Muscle of back (tissue), 13 donors: Measurements from ENCODE around the gene MGAT4B. TPM values are rescaled to one million over a fixed set of nuclear protein-coding genes. Genes with fewer than 3 reads are reported as not detected.
"Not testable (repeated sequence)": the region's sequence is repeated elsewhere in the genome, so short reads cannot be mapped to it uniquely, and the experiment has no call there.

Experiments
- DNase-seq, 3 donors: peaks; one replicate each; pipeline versions ENCODE4 v3.0.0 to v3.0.0-alpha.2; 2013
- long read RNA-seq, 9 donors: transcript quantifications; one replicate each; lab custom pipeline, GENCODE V29; 2026
- polyA plus RNA-seq, 10 donors: library from polyadenylated mRNA; unstranded; fragments of 120-200 nt; gene quantifications; one replicate each; pipeline ENCODE4 v1.2.1, GENCODE V29; 2013; ENCODE audit not compliant: insufficient read length in 10 of 10

Gene MGAT4B
- polyA plus RNA-seq = 10 to 100 TPM; 51.0 to 85.6 (median 68.9) TPM
- long read RNA-seq, donor 1, transcript MGAT4B-201 (15 exons, 2,446 nt) = major isoform, 10 of 10 reads
- long read RNA-seq, donor 1, partial matches to known transcripts = 0 of 10 reads
- long read RNA-seq, donor 1, other reads (novel, unspliced or antisense) = 0 of 10 reads
- long read RNA-seq, donor 2, transcript MGAT4B-201 (15 exons, 2,446 nt) = major isoform, 6 of 216 reads
- long read RNA-seq, donor 2, partial matches to known transcripts = 189 of 216 reads
- long read RNA-seq, donor 2, other reads (novel, unspliced or antisense) = 21 of 216 reads
- long read RNA-seq, donor 3 = 0 reads
- long read RNA-seq, donor 4, transcript MGAT4B-201 (15 exons, 2,446 nt) = major isoform, 7 of 8 reads
- long read RNA-seq, donor 4, partial matches to known transcripts = 0 of 8 reads
- long read RNA-seq, donor 4, other reads (novel, unspliced or antisense) = 0 of 8 reads
- long read RNA-seq, donor 5, transcript MGAT4B-201 (15 exons, 2,446 nt) = major isoform, 5 of 6 reads
- long read RNA-seq, donor 5, partial matches to known transcripts = 0 of 6 reads
- long read RNA-seq, donor 5, other reads (novel, unspliced or antisense) = 0 of 6 reads
- long read RNA-seq, donor 6, transcript MGAT4B-201 (15 exons, 2,446 nt) = major isoform, 9 of 16 reads
- long read RNA-seq, donor 6, partial matches to known transcripts = 6 of 16 reads
- long read RNA-seq, donor 6, other reads (novel, unspliced or antisense) = 0 of 16 reads
- long read RNA-seq, donor 7, partial matches to known transcripts = 0 of 4 reads
- long read RNA-seq, donor 7, other reads (novel, unspliced or antisense) = 0 of 4 reads
- long read RNA-seq, donor 8, partial matches to known transcripts = 0 of 5 reads
- long read RNA-seq, donor 8, other reads (novel, unspliced or antisense) = 0 of 5 reads
- long read RNA-seq, donor 9, partial matches to known transcripts = 0 of 1 reads
- long read RNA-seq, donor 9, other reads (novel, unspliced or antisense) = 0 of 1 reads

GRCh38 chr5:179806250-179807048 lies at the start of gene MGAT4B:
TSS of gene MGAT4B (minus strand) at chr5:179806866. CDS start at chr5:179806583, 283 bp downstream.
- DNase-seq = peak; percentile 76 to 93 (median 84)

- no peak for DNase-seq
These were observed 47.7 kb upstream of the MGAT4B start for GRCh38 chr5:179854356-179854755.

GRCh38 chr5:179852993-179853547 lies 46.4 kb upstream of the MGAT4B start:
- no peak for DNase-seq

GRCh38 chr5:179841621-179842020 lies 35.0 kb upstream of the MGAT4B start:
- DNase-seq = no peak

GRCh38 chr5:179840766-179841165 lies 34.1 kb upstream of the MGAT4B start:
- no peak for DNase-seq

- DNase-seq = no peak
These were observed 33.7 kb upstream of the MGAT4B start for GRCh38 chr5:179840321-179840720.

- no peak for DNase-seq
These were observed 32.9 kb upstream of the MGAT4B start for GRCh38 chr5:179839328-179840256.

- no peak for DNase-seq
These were observed 30.7 kb upstream of the MGAT4B start for GRCh38 chr5:179837076-179838011.

GRCh38 chr5:179836225-179837019 lies 29.8 kb upstream of the MGAT4B start:
- DNase-seq = no peak

GRCh38 chr5:179834871-179835270 lies 28.2 kb upstream of the MGAT4B start:
- DNase-seq = not testable (repeated sequence)

GRCh38 chr5:179834120-179834519 lies 27.5 kb upstream of the MGAT4B start:
- DNase-seq = no peak

GRCh38 chr5:179833709-179834070 lies 27.0 kb upstream of the MGAT4B start:
- DNase-seq = no peak

- no peak for DNase-seq
These were observed 26.5 kb upstream of the MGAT4B start for GRCh38 chr5:179833056-179833708.

- DNase-seq = no peak
These were observed 25.5 kb upstream of the MGAT4B start for GRCh38 chr5:179832039-179832745.

- DNase-seq = no peak
These were observed 24.3 kb upstream of the MGAT4B start for GRCh38 chr5:179830818-179831468.

GRCh38 chr5:179829732-179830435 lies 23.2 kb upstream of the MGAT4B start:
- no peak for DNase-seq
